Nephron (organoid): Measurements from ENCODE around the gene ARHGEF16.

Source experiments
- H3K27ac Mint-ChIP-seq, 3 experiments: 2 replicates each; pipeline ENCODE4 v1.8.0; 2020; ENCODE audit warnings: mixed read lengths in 3 of 3, mild to moderate bottlenecking in 2 of 3, moderate library complexity in 1 of 3
- H3K27me3 Mint-ChIP-seq: 2 replicates; pipeline ENCODE4 v1.8.0; 2021; ENCODE audit warnings: low read depth, mild to moderate bottlenecking, moderate library complexity, mixed read lengths
- H3K36me3 Mint-ChIP-seq: 2 replicates; pipeline ENCODE4 v1.8.0; 2020; ENCODE audit warnings: low read depth, mixed read lengths
- H3K4me1 Mint-ChIP-seq: 2 replicates; pipeline ENCODE4 v1.8.0; 2020; ENCODE audit warnings: mixed read lengths
- H3K4me3 Mint-ChIP-seq, 3 experiments: 2 replicates each; pipeline ENCODE4 v1.8.0; 2020; ENCODE audit warnings: mild to moderate bottlenecking in 3 of 3, mixed read lengths in 3 of 3, moderate library complexity in 2 of 3
- H3K9me3 Mint-ChIP-seq: 2 replicates; pipeline ENCODE4 v1.8.0; 2020; ENCODE audit warnings: mixed read lengths
- TF ChIP-seq, protein P1 (sequence below), 3 experiments: fragments of 200-600 bp; sonication (generic); IDR thresholded peaks; one replicate each; pipeline ENCODE4 v1.5.0; 2021; ENCODE audit warnings: antibody characterized with exemption in 3 of 3; ENCODE audit not compliant: unreplicated experiment in 3 of 3

Gene ARHGEF16

DNA sequence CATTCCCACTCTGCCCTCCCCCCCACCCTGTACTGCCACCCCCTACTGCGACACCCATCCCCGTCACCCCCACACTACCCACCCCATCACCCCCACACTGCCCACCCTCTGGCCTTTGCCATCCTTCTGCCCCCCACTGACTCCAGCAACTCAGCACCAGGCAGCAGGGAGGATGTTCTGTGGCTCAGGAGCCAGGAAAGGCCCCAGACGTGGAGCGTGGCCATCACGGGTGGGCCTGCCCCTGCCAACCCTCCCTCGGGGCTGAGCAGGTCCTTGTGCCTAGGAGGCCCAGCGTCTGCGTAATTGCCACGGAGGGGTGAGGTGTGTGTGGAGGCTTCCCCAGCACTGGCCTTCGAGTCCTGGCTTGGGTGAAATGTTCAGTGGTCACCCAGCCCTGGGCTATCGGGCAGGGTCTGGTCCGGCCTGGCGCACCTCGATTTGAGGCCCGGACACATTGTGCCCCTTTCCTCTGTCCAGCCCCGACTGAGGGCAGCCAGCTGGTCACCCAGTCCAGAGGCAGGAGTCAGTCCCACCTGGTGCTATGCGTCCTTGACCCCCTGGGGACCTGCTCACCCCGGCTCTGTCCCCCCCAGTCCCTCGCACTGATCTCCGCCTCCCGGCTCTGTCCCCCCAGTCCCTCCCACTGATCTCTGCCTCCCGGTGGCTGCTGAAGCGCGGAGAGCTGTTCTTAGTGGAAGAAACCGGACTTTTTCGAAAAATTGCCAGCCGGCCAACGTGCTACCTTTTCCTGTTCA is 23.0 kb downstream of the ARHGEF16 start:
- peaks cover 11% of the 10 kb centered on the region for H3K4me1 Mint-ChIP-seq
- H3K27me3 Mint-ChIP-seq, result no peaks in the 10 kb centered on the region
- no peaks in the 10 kb centered on the region for H3K36me3 Mint-ChIP-seq

DNA sequence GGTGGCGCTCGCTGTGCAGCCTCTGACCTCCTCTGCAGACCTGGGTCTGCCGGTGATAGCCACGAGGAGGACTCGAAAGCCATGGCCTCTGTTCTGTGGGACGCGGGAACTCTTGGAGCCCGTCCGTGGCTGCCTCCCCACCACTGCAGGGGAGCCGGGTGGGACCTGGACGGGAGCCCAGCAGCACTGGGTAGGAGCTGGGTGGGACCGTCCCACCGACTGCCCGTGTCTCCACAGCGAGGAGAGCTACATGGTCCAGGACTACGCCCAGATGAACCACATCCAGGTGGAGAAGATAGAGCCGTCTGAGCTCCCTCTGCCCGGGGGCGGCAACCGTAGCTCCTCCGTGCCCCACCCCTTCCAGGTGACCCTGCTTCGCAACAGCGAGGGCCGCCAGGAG is 23.7 kb downstream of the ARHGEF16 start:
- no peaks in the 10 kb centered on the region for H3K27me3 Mint-ChIP-seq
- no peaks in the 10 kb centered on the region for H3K36me3 Mint-ChIP-seq
- peaks cover 8% of the 10 kb centered on the region for H3K4me1 Mint-ChIP-seq
- H3K27ac Mint-ChIP-seq, result no peak overlapping the region
- H3K9me3 Mint-ChIP-seq, result no peaks in the 10 kb centered on the region
- no peak overlapping the region for H3K4me3 Mint-ChIP-seq
- TF ChIP-seq, protein P1, sequence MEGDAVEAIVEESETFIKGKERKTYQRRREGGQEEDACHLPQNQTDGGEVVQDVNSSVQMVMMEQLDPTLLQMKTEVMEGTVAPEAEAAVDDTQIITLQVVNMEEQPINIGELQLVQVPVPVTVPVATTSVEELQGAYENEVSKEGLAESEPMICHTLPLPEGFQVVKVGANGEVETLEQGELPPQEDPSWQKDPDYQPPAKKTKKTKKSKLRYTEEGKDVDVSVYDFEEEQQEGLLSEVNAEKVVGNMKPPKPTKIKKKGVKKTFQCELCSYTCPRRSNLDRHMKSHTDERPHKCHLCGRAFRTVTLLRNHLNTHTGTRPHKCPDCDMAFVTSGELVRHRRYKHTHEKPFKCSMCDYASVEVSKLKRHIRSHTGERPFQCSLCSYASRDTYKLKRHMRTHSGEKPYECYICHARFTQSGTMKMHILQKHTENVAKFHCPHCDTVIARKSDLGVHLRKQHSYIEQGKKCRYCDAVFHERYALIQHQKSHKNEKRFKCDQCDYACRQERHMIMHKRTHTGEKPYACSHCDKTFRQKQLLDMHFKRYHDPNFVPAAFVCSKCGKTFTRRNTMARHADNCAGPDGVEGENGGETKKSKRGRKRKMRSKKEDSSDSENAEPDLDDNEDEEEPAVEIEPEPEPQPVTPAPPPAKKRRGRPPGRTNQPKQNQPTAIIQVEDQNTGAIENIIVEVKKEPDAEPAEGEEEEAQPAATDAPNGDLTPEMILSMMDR (IDR thresholded peaks at IDR 0.05; ENCODE audit: unreplicated experiment in 3 of 3), result no peak

More for the DNA sequence above, 23.0 kb downstream of the ARHGEF16 start:
- TF ChIP-seq, protein P1 (IDR thresholded peaks at IDR 0.05; ENCODE audit: unreplicated experiment in 3 of 3), result no peak
- Mint-ChIP-seq H3K27ac (no peak overlapping the region), H3K9me3 (no peaks in the 10 kb centered on the region), H3K4me3 (no peak overlapping the region)

DNA sequence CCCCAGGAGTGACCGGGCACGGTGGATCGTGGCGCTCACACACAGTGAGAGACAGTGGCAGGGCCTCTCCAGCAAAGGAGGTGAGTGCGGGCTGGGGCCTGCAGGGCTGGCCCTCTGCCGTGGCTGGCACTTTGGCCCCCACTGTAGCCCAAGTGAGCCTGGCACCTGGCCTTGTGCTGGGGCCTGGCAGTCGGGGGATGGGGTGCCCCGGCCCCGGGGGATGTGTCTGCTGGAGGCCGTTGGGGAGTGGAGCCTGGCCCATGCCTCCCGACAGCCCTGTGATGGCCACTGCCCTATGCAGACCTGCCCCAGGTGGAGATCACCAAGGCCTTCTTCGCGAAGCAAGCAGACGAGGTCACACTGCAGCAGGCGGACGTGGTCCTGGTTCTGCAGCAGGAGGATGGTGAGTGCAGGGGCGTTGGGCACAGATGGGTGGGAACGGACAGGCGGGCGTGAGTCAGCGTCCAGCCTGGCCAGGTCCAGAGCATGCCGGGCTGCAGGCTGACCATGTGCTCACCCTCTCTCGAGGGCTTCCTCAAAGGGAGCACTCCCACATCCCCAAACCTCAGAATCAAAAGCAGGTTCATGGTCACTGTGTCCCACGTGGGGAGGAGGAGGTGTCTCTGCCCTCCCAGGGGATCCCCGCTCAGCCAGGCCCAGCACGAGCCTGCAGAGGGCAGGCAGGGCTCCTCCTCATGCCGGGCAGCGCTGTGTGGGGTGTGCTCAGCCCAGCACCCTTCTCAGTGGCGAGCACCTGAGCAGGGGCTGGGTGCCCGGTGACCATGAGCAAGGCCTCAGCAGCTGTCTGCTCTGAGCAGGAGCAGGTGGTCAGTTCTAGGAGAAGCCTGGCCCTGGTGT is 25.3 kb downstream of the ARHGEF16 start:
- no peak overlapping the region for H3K27ac Mint-ChIP-seq
- TF ChIP-seq, protein P1 (IDR thresholded peaks at IDR 0.05; ENCODE audit: unreplicated experiment in 3 of 3), result no peak
- no peak overlapping the region for H3K4me3 Mint-ChIP-seq

DNA sequence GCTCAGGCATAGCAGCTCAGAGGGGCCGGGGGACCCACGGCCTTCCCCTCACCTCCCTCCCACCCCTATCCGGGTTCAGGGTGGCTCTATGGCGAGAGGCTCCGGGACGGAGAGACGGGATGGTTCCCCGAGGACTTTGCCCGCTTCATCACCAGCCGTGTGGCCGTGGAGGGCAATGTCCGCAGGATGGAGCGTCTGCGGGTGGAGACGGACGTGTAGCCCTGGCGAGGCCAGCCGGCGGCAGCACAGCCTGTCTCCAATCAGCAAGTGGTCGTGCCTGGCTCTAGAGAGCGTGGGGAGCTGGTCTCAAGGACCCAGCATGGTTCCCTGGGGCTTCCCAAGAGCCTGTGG is 25.9 kb downstream of the ARHGEF16 start:
- no peak overlapping the region for H3K4me3 Mint-ChIP-seq
- TF ChIP-seq, protein P1 (IDR thresholded peaks at IDR 0.05; ENCODE audit: unreplicated experiment in 3 of 3), result no peak

More for the DNA sequence above, 25.3 kb downstream of the ARHGEF16 start:
- H3K4me1 Mint-ChIP-seq, result no peaks in the 10 kb centered on the region
- no peaks in the 10 kb centered on the region for H3K36me3 Mint-ChIP-seq
- peaks cover 2% of the 10 kb centered on the region for H3K9me3 Mint-ChIP-seq
- H3K27me3 Mint-ChIP-seq, result peaks cover 5% of the 10 kb centered on the region

DNA sequence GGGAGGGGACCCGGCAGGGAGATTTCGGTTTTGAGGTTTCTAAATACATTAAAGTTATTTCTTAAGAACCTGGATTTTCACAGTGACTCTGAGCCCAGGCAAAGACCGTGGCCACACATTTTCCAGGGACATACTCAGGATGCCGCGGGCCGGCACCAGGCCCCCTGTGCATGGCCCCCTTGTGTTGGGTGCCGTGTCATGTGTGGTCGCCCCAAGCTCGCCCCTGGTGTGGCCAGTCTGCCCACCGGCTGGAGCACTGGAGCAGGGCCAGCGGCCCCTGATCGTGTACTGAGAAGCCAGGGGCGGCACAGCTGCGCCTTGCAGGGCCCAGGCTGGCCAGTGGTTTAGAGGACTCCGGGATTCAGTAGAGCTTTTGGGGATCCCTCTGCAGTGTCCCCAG is 26.6 kb downstream of the ARHGEF16 start:
- Mint-ChIP-seq H3K27me3 (peaks cover 5% of the 10 kb centered on the region), H3K9me3 (peaks cover 8% of the 10 kb centered on the region), H3K36me3 (peaks cover 7% of the 10 kb centered on the region), H3K27ac (no peak overlapping the region), H3K4me3 (no peak overlapping the region), H3K4me1 (no peaks in the 10 kb centered on the region)
- TF ChIP-seq, protein P1 (IDR thresholded peaks at IDR 0.05; ENCODE audit: unreplicated experiment in 3 of 3), result no peak

More for the DNA sequence above, 25.9 kb downstream of the ARHGEF16 start:
- H3K4me1 Mint-ChIP-seq, result no peaks in the 10 kb centered on the region
- H3K36me3 Mint-ChIP-seq, result peaks cover 3% of the 10 kb centered on the region
- peaks cover 5% of the 10 kb centered on the region for H3K27me3 Mint-ChIP-seq
- H3K9me3 Mint-ChIP-seq, result peaks cover 5% of the 10 kb centered on the region
- no peak overlapping the region for H3K27ac Mint-ChIP-seq
